GM18868 (cell line): ENCODE measurements around the gene ACTR8.

ENCODE experiments used
- ATAC-seq: cut with Tn5 transposase; IDR thresholded peaks from one replicate; pipeline ENCODE4 v1.9.1; 2021; ENCODE audit warnings: mild to moderate bottlenecking, moderate library complexity; ENCODE audit not compliant: unreplicated experiment

Gene ACTR8

GRCh38 chr3:53817809-53818208 lies 64.1 kb downstream of the ACTR8 start:
- ATAC-seq = no peak

- no peak for ATAC-seq
These were observed 64.7 kb downstream of the ACTR8 start for GRCh38 chr3:53817211-53817610.
